GM21447 (cell line): ENCODE data around the gene RIC1.
"Not testable (repeated sequence)": the region's sequence is repeated elsewhere in the genome, so short reads cannot be mapped to it uniquely, and the experiment has no call there.

Source experiments
- ATAC-seq: cut with Tn5 transposase; IDR thresholded peaks from one replicate; pipeline ENCODE4 v1.9.1; 2021; ENCODE audit not compliant: unreplicated experiment

The RIC1 gene

GRCh38 chr9:5783982-5784381, 155.1 kb downstream of the RIC1 start:
- no peak for ATAC-seq

GRCh38 chr9:5784526-5785315, 155.8 kb downstream of the RIC1 start:
- ATAC-seq: no peak

GRCh38 chr9:5786370-5787127, 157.6 kb downstream of the RIC1 start:
- no peak for ATAC-seq

GRCh38 chr9:5787220-5787619, 158.3 kb downstream of the RIC1 start:
- no peak for ATAC-seq

GRCh38 chr9:5787759-5788302, 158.9 kb downstream of the RIC1 start:
- no peak for ATAC-seq

- ATAC-seq: no peak
Measured at GRCh38 chr9:5789489-5789888, 160.6 kb downstream of the RIC1 start.

GRCh38 chr9:5790923-5791322, 162.0 kb downstream of the RIC1 start:
- ATAC-seq: no peak

GRCh38 chr9:5791870-5792269, 163.0 kb downstream of the RIC1 start:
- no peak for ATAC-seq

GRCh38 chr9:5793812-5794211, 164.9 kb downstream of the RIC1 start:
- no peak for ATAC-seq

- ATAC-seq: no peak
Measured at GRCh38 chr9:5796298-5796697, 167.4 kb downstream of the RIC1 start.

GRCh38 chr9:5798581-5798980, 169.7 kb downstream of the RIC1 start:
- no peak for ATAC-seq

- no peak for ATAC-seq
Measured at GRCh38 chr9:5799314-5799713, 170.4 kb downstream of the RIC1 start.

GRCh38 chr9:5800378-5800777, 171.5 kb downstream of the RIC1 start:
- ATAC-seq: not testable (repeated sequence)

- no peak for ATAC-seq
Measured at GRCh38 chr9:5800969-5801738, 172.2 kb downstream of the RIC1 start.

- ATAC-seq: no peak
Measured at GRCh38 chr9:5801739-5802113, 172.8 kb downstream of the RIC1 start.

- no peak for ATAC-seq
Measured at GRCh38 chr9:5805478-5805877, 176.6 kb downstream of the RIC1 start.

GRCh38 chr9:5811751-5812150, 182.8 kb downstream of the RIC1 start:
- ATAC-seq: no peak

GRCh38 chr9:5813824-5814223, 184.9 kb downstream of the RIC1 start:
- no peak for ATAC-seq

- no peak for ATAC-seq
Measured at GRCh38 chr9:5815461-5815860, 186.6 kb downstream of the RIC1 start.

- no peak for ATAC-seq
Measured at GRCh38 chr9:5817862-5818261, 189.0 kb downstream of the RIC1 start.

GRCh38 chr9:5818424-5819142, 189.7 kb downstream of the RIC1 start:
- no peak for ATAC-seq
